DMS153 treated with DMSO at 0.1 percent for 48 hours (cell line): Measurements from ENCODE around the gene DCDC1.
"Not testable (repeated sequence)": the region's sequence is repeated elsewhere in the genome, so short reads cannot be mapped to it uniquely, and the experiment has no call there.

Source experiments
- DNase-seq: peaks from one replicate; lab custom pipeline; 2025; ENCODE audit not compliant: unreplicated experiment; lab: John Stamatoyannopoulos, UW

Gene DCDC1

DNA sequence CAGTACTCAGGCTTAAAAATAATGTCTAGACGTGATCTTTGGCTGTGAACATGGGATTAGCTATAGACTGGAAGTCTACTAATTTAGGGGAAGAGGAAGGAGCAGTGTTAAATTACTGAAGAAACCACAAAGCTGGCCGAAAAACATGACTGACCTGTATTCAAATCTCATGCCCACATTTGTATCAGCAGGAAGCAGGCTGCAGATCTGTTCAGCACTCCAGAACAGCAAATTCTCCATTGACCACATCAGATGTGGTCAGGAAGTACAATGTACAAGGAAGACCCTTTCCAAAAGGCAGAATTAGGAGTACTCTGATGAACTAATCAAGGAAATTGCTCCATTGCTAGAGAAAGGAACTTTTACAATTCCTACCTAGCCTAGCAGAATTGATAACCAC is 31.7 kb downstream of the DCDC1 start:
- DNase-seq, result no peak

GRCh38 chr11:31328697-31329096 is 40.8 kb downstream of the DCDC1 start:
- no peak for DNase-seq

DNA sequence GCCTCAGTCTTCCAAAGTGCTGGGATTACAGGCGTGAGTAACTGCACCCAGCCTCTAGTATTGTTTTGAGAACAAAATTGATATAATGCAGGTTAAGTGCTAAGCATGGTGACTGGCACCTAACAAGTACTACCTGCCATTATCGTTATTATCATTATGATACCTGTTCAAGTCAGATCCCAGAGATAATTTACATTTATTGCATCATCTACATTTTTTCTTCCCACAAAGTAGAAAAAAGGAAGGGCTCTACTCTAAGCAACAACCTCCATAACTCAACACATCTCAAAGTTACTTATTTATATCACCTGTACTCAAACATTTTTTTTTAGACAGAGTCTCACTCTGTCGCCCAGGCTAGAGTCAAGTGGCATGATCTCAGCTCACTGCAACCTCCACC is 42.1 kb downstream of the DCDC1 start:
- no peak for DNase-seq

DNA sequence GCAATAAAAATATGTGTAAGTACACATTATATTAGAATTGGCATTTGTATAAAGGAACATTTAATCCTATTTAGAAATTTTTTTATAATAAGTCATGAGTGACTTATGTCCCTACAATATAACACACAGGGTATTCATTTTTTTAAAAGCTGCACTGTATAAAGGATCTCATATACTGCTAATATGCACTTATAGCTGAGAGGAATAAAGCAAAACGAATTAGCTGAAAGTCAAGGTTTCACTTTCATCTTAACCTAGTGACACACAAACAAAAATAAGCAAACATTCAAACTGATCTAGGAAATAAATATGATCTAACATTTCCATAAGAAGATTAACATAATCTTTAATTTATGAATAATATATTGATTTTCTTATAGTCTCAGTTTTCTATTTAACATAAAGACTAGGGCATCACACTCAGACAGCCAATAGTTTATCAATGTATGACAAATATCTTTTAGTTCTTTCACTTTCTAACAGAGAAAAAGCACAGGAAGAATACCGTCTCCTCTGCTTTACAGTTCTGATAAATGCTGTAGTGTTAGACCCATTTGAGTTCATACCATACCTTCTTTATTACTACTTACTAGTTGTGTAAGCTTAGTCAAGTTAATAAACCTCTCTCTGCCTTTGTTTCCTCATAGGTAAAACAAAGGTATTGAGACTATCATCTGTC is 42.9 kb downstream of the DCDC1 start:
- no peak for DNase-seq

DNA sequence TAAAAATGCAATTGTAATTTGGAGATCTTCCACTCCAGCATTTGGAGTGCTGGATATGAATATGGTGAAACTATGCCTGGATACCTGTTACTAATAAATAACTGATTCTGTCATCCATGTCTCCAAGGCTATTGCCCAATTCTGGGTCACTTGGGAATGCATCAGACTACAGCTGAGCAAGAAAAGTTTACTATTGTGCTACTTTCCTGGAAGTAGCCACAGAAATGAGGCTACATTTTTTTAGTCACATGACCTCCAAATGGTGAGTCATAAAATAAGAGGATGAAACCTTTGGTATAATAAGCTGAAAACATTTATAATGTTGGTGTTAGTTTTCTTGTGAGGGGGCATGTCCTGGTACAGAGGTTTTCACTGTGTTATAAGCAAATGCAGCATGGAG is 44.4 kb downstream of the DCDC1 start:
- DNase-seq, result no peak

DNA sequence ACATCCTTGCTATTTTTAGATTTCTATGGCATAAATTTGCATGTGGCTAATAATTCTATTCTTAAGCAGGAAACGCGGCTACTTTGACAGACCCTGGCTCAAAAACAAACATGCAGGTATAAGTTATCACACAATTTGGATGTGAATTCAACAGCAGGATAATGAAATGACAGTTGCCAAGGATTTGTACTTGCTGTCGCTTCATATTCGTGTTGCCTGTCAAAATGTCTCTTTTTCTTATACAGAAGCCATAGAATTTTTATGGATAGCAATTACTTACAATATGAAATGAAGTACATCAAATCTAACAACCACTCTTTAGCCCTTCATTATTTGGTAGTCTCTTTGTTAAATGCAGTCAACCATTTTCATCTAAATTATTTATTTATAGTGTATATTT is 46.4 kb downstream of the DCDC1 start:
- DNase-seq, result no peak

DNA sequence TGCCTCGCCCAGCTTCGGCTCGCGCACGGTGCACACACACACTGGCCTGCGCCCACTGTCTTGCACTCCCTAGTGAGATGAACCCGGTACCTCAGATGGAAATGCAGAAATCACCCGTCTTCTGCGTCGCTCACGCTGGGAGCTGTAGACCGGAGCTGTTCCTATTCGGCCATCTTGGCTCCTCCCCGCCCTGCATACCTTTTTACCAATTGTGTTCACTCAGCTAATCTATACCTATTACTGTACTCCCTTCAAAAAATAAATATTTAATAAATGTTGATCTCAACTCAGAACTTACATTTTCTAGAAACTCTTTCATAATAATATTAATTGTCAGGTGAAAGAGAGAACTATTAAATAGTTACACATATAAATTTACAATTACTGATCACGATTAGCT is 48.0 kb downstream of the DCDC1 start:
- not testable (repeated sequence) for DNase-seq

DNA sequence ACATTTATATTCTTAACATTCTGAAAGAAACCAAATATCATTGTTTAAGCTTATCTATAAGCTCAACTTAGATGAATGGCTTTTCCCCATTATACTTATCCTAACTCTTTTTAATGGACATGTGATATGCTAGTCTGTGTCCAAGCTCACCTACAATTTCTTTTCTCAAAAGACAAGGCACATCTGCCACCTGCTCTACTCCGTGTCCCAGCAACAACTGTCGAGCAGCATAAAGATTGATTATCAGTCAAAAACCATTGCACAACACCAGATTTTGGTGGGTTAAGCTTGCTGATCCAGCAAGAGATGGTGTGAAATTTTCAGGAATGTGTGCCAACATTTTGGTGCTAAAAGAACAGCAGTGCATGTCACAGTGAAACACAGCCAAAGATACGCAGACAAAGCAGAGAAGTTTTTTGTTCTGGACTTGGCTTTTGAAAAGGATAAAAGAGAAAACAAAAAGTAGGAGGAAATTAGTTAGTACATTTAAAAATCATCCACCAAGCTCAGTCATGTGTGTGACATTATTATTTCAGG is 65.8 kb downstream of the DCDC1 start:
- no peak for DNase-seq

DNA sequence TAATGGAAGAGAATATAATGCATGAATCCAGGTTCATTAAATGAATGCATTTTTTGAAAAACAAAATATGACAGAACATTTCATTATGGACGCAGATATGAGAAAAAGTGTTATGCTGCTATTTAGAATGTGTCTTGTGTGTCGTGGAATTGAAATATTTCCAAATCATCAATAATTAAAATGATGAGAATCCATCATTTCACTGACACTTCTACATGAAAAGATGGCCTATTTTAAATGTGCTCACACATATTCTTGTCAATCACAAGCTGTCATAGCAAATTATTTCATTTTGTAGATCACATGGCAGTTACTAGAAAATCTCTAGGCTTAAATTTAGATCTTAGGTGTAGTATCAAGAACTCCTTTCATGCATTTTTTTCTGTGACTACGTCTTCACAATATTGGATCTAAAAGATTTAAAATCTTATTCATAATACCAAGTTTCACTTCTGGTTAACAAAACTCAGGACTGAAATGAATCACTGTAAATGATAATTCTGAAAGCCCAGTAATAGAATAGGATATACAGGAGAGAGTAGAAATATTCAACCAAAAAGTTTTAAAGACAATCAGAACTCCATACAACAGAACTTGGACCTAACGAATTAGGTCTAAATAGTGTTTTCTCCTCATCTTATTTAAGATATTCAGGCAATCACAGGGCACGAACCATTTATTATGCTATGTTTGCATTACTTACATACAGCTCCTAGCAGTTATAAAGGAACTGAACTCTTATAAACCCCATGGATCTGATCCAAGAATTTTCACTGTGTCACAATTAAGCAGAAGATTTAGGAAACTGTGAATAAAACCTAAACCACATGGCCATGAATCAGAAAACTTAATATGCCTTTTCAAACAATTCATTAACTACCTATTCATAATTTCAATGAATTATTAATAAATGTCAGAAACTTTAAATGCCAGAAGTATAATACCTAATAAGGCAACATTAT is 67.7 kb downstream of the DCDC1 start:
- DNase-seq, result no peak

GRCh38 chr11:31295308-31295707 is 74.2 kb downstream of the DCDC1 start:
- no peak for DNase-seq

DNA sequence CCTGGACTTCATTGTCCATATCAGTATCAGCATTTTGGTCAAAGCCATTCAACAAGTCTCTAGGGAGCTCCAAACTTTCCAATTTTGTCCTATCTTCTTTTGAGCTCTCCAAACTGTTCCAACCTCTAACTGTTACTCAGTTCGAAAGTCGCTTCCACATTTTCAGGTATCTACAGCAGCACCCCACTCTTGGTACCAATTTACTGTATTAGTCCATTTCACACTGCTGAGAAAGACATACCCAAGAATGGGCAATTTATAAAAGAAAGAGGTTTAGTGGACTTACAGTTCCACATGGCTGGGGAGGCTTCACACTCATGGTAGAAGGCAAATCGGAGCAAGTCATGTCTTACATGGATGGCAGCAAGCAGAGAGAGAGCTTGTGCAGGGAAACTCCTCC is 96.0 kb downstream of the DCDC1 start:
- DNase-seq, result not testable (repeated sequence)

DNA sequence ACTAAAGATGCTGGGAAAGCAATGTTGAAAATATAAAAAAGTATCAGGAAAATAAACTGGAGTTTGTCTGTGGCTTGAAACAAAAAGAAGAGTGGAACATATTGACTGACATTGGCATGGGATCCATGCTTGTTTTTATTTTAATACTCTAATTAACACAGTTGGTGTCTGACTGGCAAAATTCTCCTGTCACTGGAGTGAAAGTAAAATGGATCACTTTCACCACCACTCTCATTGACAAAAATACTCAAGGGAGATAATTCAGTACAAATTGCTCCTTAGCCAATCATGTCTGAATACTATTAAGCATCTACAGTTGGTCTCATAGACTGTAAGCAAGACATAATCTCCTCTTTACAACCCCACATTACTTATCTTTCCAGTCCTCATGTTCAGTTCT is 101.8 kb downstream of the DCDC1 start:
- no peak for DNase-seq

DNA sequence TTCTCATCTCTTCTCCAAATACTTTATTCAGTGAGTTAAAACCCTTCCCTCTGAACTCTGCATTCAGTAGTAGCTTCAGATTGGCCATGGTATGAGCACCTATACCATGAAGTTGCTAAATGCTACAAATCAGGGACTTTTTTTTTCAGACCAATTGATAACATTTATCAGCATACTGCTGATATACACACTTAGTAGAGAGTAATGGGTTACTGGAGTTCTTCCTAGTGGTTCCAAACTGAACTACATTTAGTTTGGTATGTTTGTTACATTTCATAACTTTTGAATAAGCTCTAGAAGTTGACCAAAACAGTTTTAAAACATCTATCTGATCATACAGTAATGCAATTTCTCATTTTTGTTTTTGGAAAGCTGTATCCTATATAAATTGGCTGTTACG is 104.7 kb downstream of the DCDC1 start:
- DNase-seq, result no peak

DNA sequence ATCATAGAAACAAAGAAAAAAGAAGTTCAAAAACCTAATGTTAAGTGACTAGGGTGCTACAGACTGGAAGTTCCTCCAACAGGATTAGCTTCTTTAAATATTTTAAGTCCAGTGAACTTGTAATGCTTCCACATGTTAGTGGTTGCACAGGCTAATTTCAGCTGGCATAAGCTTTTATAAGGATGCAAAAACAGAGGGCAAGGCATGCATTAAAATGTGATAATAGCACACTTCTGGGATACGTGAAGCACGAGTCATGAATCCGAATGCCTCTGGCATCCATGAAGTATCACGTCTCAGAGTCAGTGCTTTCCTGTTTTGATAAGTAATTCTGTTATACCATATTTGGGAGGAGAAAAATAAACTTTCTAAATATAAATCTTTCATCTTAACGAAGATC is 106.8 kb downstream of the DCDC1 start:
- no peak for DNase-seq

- no peak for DNase-seq
Measured at GRCh38 chr11:31259797-31260196, 109.7 kb downstream of the DCDC1 start.

GRCh38 chr11:31254415-31254814 is 115.1 kb downstream of the DCDC1 start:
- DNase-seq, result no peak

DNA sequence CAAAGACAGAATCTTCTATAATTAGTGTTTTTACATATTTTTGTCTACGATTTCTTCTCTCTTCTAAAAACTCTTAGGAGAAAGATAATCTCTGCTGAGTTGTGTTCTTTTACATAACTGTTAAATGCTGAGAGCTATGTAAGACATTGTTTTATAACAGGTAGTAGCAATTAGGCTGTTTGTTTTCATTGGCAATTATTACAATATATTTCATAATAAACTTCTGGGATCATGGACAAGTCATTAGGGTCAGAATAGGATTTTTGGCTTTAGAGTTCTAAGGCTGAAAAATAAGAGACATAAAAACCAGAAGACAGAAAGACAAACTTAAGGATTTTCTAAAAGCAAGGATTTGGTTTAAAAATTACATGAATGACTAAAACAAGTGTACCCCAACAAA is 120.8 kb downstream of the DCDC1 start:
- no peak for DNase-seq

GRCh38 chr11:31247321-31247720 is 122.2 kb downstream of the DCDC1 start:
- no peak for DNase-seq

GRCh38 chr11:31246451-31247165 is 122.9 kb downstream of the DCDC1 start:
- DNase-seq, result no peak

GRCh38 chr11:31243706-31244105 is 125.8 kb downstream of the DCDC1 start:
- no peak for DNase-seq

GRCh38 chr11:31240340-31240904 is 129.1 kb downstream of the DCDC1 start:
- peak; percentile 18 for DNase-seq
